HEK293 (cell line): Measurements from ENCODE around the gene TIMM44.

Experiments
- CTCF ChIP-seq: fragments of 450-650 bp; formaldehyde crosslinking; IDR thresholded peaks from 2 replicates; pipeline ENCODE4 v1.5.1; 2016; ENCODE audit warnings: missing biosample characterization, missing genetic modification characterization
- GLIS2 ChIP-seq: fragments of 450-650 bp; formaldehyde crosslinking; IDR thresholded peaks from 2 replicates; pipeline ENCODE4 v1.5.1; 2016; ENCODE audit warnings: missing biosample characterization, missing genetic modification characterization
- KLF1 ChIP-seq: fragments of 450-650 bp; formaldehyde crosslinking; IDR thresholded peaks from 2 replicates; pipeline ENCODE4 v1.5.1; 2016; ENCODE audit warnings: missing biosample characterization, missing genetic modification characterization
- MZF1 ChIP-seq: fragments of 450-650 bp; formaldehyde crosslinking; IDR thresholded peaks from 2 replicates; pipeline ENCODE4 v1.5.1; 2017; ENCODE audit warnings: missing biosample characterization, missing genetic modification characterization, borderline replicate concordance
- PATZ1 ChIP-seq: fragments of 450-650 bp; formaldehyde crosslinking; IDR thresholded peaks from 2 replicates; pipeline ENCODE4 v1.5.1; 2016; ENCODE audit warnings: missing biosample characterization, missing genetic modification characterization
- PRDM4 ChIP-seq: fragments of 450-650 bp; formaldehyde crosslinking; IDR thresholded peaks from 2 replicates; pipeline ENCODE4 v1.5.1; 2017; ENCODE audit warnings: missing biosample characterization, missing genetic modification characterization
- REPIN1 ChIP-seq: fragments of 450-650 bp; formaldehyde crosslinking; IDR thresholded peaks from 2 replicates; pipeline ENCODE4 v1.5.1; 2017; ENCODE audit warnings: missing biosample characterization, missing genetic modification characterization, low read depth
- REST ChIP-seq: fragments of 450-650 bp; formaldehyde crosslinking; IDR thresholded peaks from 2 replicates; pipeline ENCODE4 v1.5.1; 2016; ENCODE audit warnings: missing biosample characterization, missing genetic modification characterization
- SETDB1 ChIP-seq: IDR thresholded peaks from one replicate; pipeline ENCODE4 v1.6.1; 2017; ENCODE audit warnings: mild to moderate bottlenecking, low read length, moderate library complexity, mixed read lengths; ENCODE audit not compliant: insufficient read length
- SP7 ChIP-seq: fragments of 450-650 bp; formaldehyde crosslinking; IDR thresholded peaks from 2 replicates; pipeline ENCODE4 v1.5.1; 2016; ENCODE audit warnings: missing biosample characterization, missing genetic modification characterization
- ZBTB10 ChIP-seq: fragments of 450-650 bp; formaldehyde crosslinking; IDR thresholded peaks from 2 replicates; pipeline ENCODE4 v1.5.1; 2016; ENCODE audit warnings: missing biosample characterization, missing genetic modification characterization
- ZBTB6 ChIP-seq: fragments of 450-650 bp; formaldehyde crosslinking; IDR thresholded peaks from 2 replicates; pipeline ENCODE4 v1.5.1; 2017; ENCODE audit warnings: missing biosample characterization, missing genetic modification characterization
- ZBTB7A ChIP-seq: fragments of 450-650 bp; formaldehyde crosslinking; IDR thresholded peaks from 2 replicates; pipeline ENCODE4 v1.5.1; 2016; ENCODE audit warnings: low read depth, missing biosample characterization, missing genetic modification characterization
- ZFP41 ChIP-seq: fragments of 450-650 bp; formaldehyde crosslinking; IDR thresholded peaks from 2 replicates; pipeline ENCODE4 v1.5.1; 2016; ENCODE audit warnings: missing biosample characterization, missing genetic modification characterization, borderline replicate concordance
- ZNF133 ChIP-seq: fragments of 450-650 bp; formaldehyde crosslinking; IDR thresholded peaks from 2 replicates; pipeline ENCODE4 v1.5.1; 2016; ENCODE audit warnings: missing biosample characterization, missing genetic modification characterization
- ZNF140 ChIP-seq: fragments of 450-650 bp; formaldehyde crosslinking; IDR thresholded peaks from 2 replicates; pipeline ENCODE4 v1.5.1; 2016; ENCODE audit warnings: missing biosample characterization, missing genetic modification characterization
- ZNF16 ChIP-seq: fragments of 450-650 bp; formaldehyde crosslinking; IDR thresholded peaks from 2 replicates; pipeline ENCODE4 v1.5.1; 2016; ENCODE audit warnings: low read depth, missing biosample characterization, missing genetic modification characterization
- ZNF26 ChIP-seq: fragments of 450-650 bp; formaldehyde crosslinking; IDR thresholded peaks from 2 replicates; pipeline ENCODE4 v1.5.1; 2016; ENCODE audit warnings: missing biosample characterization, missing genetic modification characterization
- ZNF473 ChIP-seq: fragments of 450-650 bp; formaldehyde crosslinking; IDR thresholded peaks from 2 replicates; pipeline ENCODE4 v1.5.1; 2017; ENCODE audit warnings: missing biosample characterization, missing genetic modification characterization
- ZNF521 ChIP-seq: fragments of 450-650 bp; formaldehyde crosslinking; IDR thresholded peaks from 2 replicates; pipeline ENCODE4 v1.5.1; 2017; ENCODE audit warnings: missing biosample characterization, mild to moderate bottlenecking, missing genetic modification characterization
- ZNF654 ChIP-seq: fragments of 450-650 bp; formaldehyde crosslinking; IDR thresholded peaks from 2 replicates; pipeline ENCODE4 v1.5.1; 2016; ENCODE audit warnings: low read depth, missing biosample characterization, missing genetic modification characterization
- ZNF704 ChIP-seq: fragments of 450-650 bp; formaldehyde crosslinking; IDR thresholded peaks from 2 replicates; pipeline ENCODE4 v1.5.1; 2016; ENCODE audit warnings: missing biosample characterization, missing genetic modification characterization
- ZNF837 ChIP-seq: fragments of 450-650 bp; formaldehyde crosslinking; IDR thresholded peaks from 2 replicates; pipeline ENCODE4 v1.5.1; 2016; ENCODE audit warnings: missing biosample characterization, missing genetic modification characterization

TIMM44 gene

GRCh38 chr19:7944177-7944761, 803 bp upstream of the TIMM44 start (continued):
- TF ChIP-seq ZBTB10 (tag by site-specific recombination) (peak; percentile 74), ZNF521 (no peak), ZNF16 (tag by site-specific recombination) (no peak), ZNF473 (tag by site-specific recombination) (no peak), REPIN1 (tag by site-specific recombination) (no peak), SETDB1 (peak; percentile 16), ZFP41 (tag by site-specific recombination) (no peak), GLIS2 (tag by site-specific recombination) (no peak), ZNF704 (tag by site-specific recombination) (no peak), ZNF140 (tag by site-specific recombination) (no peak), ZNF26 (tag by site-specific recombination) (no peak), SP7 (peak; percentile 74; the same call in 1 of the 2 replicates), ZBTB7A (no peak), ZNF837 (no peak), KLF1 (no peak), ZNF133 (tag by site-specific recombination) (no peak), ZBTB6 (tag by site-specific recombination) (peak; percentile 98), CTCF (tag by site-specific recombination) (peak; percentile 92), ZNF654 (peak; percentile 86), PATZ1 (tag by site-specific recombination) (peak; percentile 50; the same call in 1 of the 2 replicates), REST (tag by site-specific recombination) (peak; percentile 92), MZF1 (tag by site-specific recombination) (no peak; the same call in 1 of the 2 replicates), PRDM4 (tag by site-specific recombination) (no peak)
